HG02610 (cell line): ENCODE results near the gene SLCO1C1.
A peak's percentile ranks its signal among the peaks of the same experiment; 100 is the strongest.
"Not testable (repeated sequence)": the region's sequence is repeated elsewhere in the genome, so short reads cannot be mapped to it uniquely, and the experiment has no call there.

ENCODE experiments used
- ATAC-seq: cut with Tn5 transposase; IDR thresholded peaks from one replicate; pipeline ENCODE4 v1.9.1; 2021; ENCODE audit warnings: mild to moderate bottlenecking, moderate library complexity; ENCODE audit not compliant: unreplicated experiment

SLCO1C1 gene

GRCh38 chr12:20783796-20784357 lies 88.7 kb downstream of the SLCO1C1 start:
- ATAC-seq: not testable (repeated sequence)

GRCh38 chr12:20792971-20793370 lies 97.8 kb downstream of the SLCO1C1 start:
- no peak for ATAC-seq

- peak; percentile 57 for ATAC-seq
Observed at GRCh38 chr12:20798554-20798953, 103.4 kb downstream of the SLCO1C1 start.

GRCh38 chr12:20800160-20800559 lies 105.0 kb downstream of the SLCO1C1 start:
- peak; percentile 74 for ATAC-seq

- no peak for ATAC-seq
Observed at GRCh38 chr12:20801035-20801434, 105.9 kb downstream of the SLCO1C1 start.
